Activated B cell treated with CpG ODN at 0.5 μM for 24 hours (primary cell): ENCODE measurements around the gene PPP4R3B. TPM values are rescaled to one million over a fixed set of nuclear protein-coding genes. Genes with fewer than 3 reads are reported as not detected.

Experiments used
- ATAC-seq: fragments of 200-7000 bp; cut with Tn5 transposase; one replicate; pipeline ENCODE4 v1.10.0; 2021; ENCODE audit warnings: low read depth, mild to moderate bottlenecking, moderate library complexity
- CTCF ChIA-PET: fragments of 350-600 bp; sonication (Branson Sonifier 250); formaldehyde crosslinking; loops from one replicate; lab custom pipeline; 2021; ENCODE audit warnings: antibody characterized with exemption; lab: Charles Lee
- POLR2A ChIA-PET: fragments of 350-600 bp; sonication (Branson Sonifier 250); formaldehyde crosslinking; loops from one replicate; lab custom pipeline; 2021; ENCODE audit warnings: antibody characterized with exemption; lab: Charles Lee
- DNase-seq: peaks from one replicate; pipeline ENCODE4 v3.0.0; 2022
- H3K27ac Mint-ChIP-seq: one replicate; pipeline ENCODE4 v1.8.0; 2020; ENCODE audit warnings: mixed read lengths
- H3K27me3 Mint-ChIP-seq: one replicate; pipeline ENCODE4 v1.8.0; 2021; ENCODE audit warnings: mixed read lengths
- H3K36me3 Mint-ChIP-seq: one replicate; pipeline ENCODE4 v1.8.0; 2021; ENCODE audit warnings: low read depth, mixed read lengths
- H3K4me1 Mint-ChIP-seq: one replicate; pipeline ENCODE4 v1.8.0; 2021; ENCODE audit warnings: mixed read lengths
- H3K4me3 Mint-ChIP-seq: one replicate; pipeline ENCODE4 v1.8.0; 2020; ENCODE audit warnings: mild to moderate bottlenecking, mixed read lengths
- H3K9me3 Mint-ChIP-seq: one replicate; pipeline ENCODE4 v1.8.0; 2020; ENCODE audit warnings: mixed read lengths
- CTCF ChIP-seq: fragments of 200-600 bp; IDR thresholded peaks from one replicate; pipeline ENCODE4 v1.8.0; 2022; ENCODE audit warnings: antibody characterized with exemption, mild to moderate bottlenecking
- intact Hi-C: fragments of 100-400 bp; cut with micrococcal nuclease; formaldehyde crosslinking; loops from one replicate; pipeline ENCODE4 v1.15.1; 2024
- total RNA-seq: library from RNA; stranded (reverse); gene quantifications from 2 replicates; pipeline ENCODE4 v1.2.3, GENCODE V29; 2022

PPP4R3B gene
- total RNA-seq = 75.6 and 82.4 TPM in 2 replicates

- ATAC-seq (peak; percentile 81), DNase-seq (peak; percentile 96)
- Mint-ChIP-seq H3K9me3 (no peaks in the 10 kb centered on the region), H3K4me3 (no peak within 1 kb of the TSS), H3K4me1 (peaks cover 22% of the 10 kb centered on the region), H3K36me3 (peaks cover 46% of the 10 kb centered on the region), H3K27me3 (no peaks in the 10 kb centered on the region), H3K27ac (no peak within 1 kb of the TSS)
- no peak for TF ChIP-seq CTCF
- intact Hi-C loops = loop anchor here (1.0 to 5.0 kb wide), 14 partner anchors 76 to 1851 kb away; partner anchors contain the start of genes ACYP2, ASB3, CCDC88A and CFAP36
- POLR2A ChIA-PET = interaction anchor here (0.5 to 3.0 kb wide), 15 partner anchors 9 to 1850 kb away, joined by 3 to 43 read pairs (median 3); partner anchors contain the start of genes CFAP36, CLHC1, MTIF2 and RPS27A
- CTCF ChIA-PET = no interaction called here
Measured at GRCh38 chr2:55617175-55618024, at the start of gene PPP4R3B. Gene PPP4R3B (minus strand): TSS chr2:55617622. CDS start chr2:55617285, 337 bp downstream.

GRCh38 chr2:55653255-55653654 is 35.8 kb upstream of the PPP4R3B start:
- no peaks in the 10 kb centered on the region for H3K27me3 Mint-ChIP-seq
- H3K27ac Mint-ChIP-seq = no peak overlapping the region
- H3K36me3 Mint-ChIP-seq = peaks cover 64% of the 10 kb centered on the region

GRCh38 chr2:55649211-55649610 is 31.8 kb upstream of the PPP4R3B start:
- H3K4me3 Mint-ChIP-seq = no peak overlapping the region
- peaks cover 62% of the 10 kb centered on the region for H3K36me3 Mint-ChIP-seq
- no peaks in the 10 kb centered on the region for H3K27me3 Mint-ChIP-seq
- intact Hi-C loops = no loop called here
- H3K27ac Mint-ChIP-seq = no peak overlapping the region
- TF ChIP-seq CTCF = no peak
- ChIA-PET CTCF (no interaction called here), POLR2A (interaction anchor here (0.6 kb wide), 1 partner anchor 16 kb away, joined by 4 read pairs; no protein-coding TSS in a partner anchor)
- H3K9me3 Mint-ChIP-seq = no peaks in the 10 kb centered on the region
- ATAC-seq (no peak), DNase-seq (no peak)
- H3K4me1 Mint-ChIP-seq = no peaks in the 10 kb centered on the region

More at GRCh38 chr2:55653255-55653654, 35.8 kb upstream of the PPP4R3B start:
- POLR2A ChIA-PET = no interaction called here
- Mint-ChIP-seq H3K4me3 (no peak overlapping the region), H3K9me3 (no peaks in the 10 kb centered on the region), H3K4me1 (no peaks in the 10 kb centered on the region)
- DNase-seq = no peak
- CTCF ChIA-PET = no interaction called here
- intact Hi-C loops = no loop called here
- ATAC-seq = no peak
- TF ChIP-seq CTCF = no peak

- no peak for TF ChIP-seq CTCF
- H3K27me3 Mint-ChIP-seq = no peaks in the 10 kb centered on the region
- H3K36me3 Mint-ChIP-seq = peaks cover 56% of the 10 kb centered on the region
- intact Hi-C loops = loop anchor here (5.0 kb wide), 1 partner anchor 50 kb away; no protein-coding TSS in a partner anchor
- H3K27ac Mint-ChIP-seq = no peak overlapping the region
- H3K4me3 Mint-ChIP-seq = no peak overlapping the region
- H3K4me1 Mint-ChIP-seq = no peaks in the 10 kb centered on the region
- ChIA-PET POLR2A (interaction anchor here (0.7 kb wide), 1 partner anchor 24 kb away, joined by 3 read pairs; no protein-coding TSS in a partner anchor), CTCF (no interaction called here)
- no peak for DNase-seq
- H3K9me3 Mint-ChIP-seq = no peaks in the 10 kb centered on the region
- ATAC-seq = no peak
Measured at GRCh38 chr2:55636831-55637230, 19.4 kb upstream of the PPP4R3B start.

GRCh38 chr2:55628931-55629330 is 11.5 kb upstream of the PPP4R3B start:
- no peaks in the 10 kb centered on the region for H3K9me3 Mint-ChIP-seq
- intact Hi-C loops = no loop called here
- POLR2A ChIA-PET = no interaction called here
- no peaks in the 10 kb centered on the region for H3K27me3 Mint-ChIP-seq
- H3K4me1 Mint-ChIP-seq = peaks cover 24% of the 10 kb centered on the region
- CTCF ChIA-PET = no interaction called here
- H3K4me3 Mint-ChIP-seq = no peak overlapping the region
- H3K27ac Mint-ChIP-seq = no peak overlapping the region
- ATAC-seq = no peak
- DNase-seq = no peak
- H3K36me3 Mint-ChIP-seq = peaks cover 55% of the 10 kb centered on the region
- no peak for TF ChIP-seq CTCF
